Fibroblast of lung (primary cell): ENCODE results near the gene RTL10. TPM values are rescaled to one million over a fixed set of nuclear protein-coding genes. Genes with fewer than 3 reads are reported as not detected.

ENCODE experiments used
- DNase-seq, 2 donors: peaks; one replicate each; pipeline versions ENCODE4 v3.0.0 to v3.0.0-alpha.2; 2010; ENCODE audit warnings: low read depth in 2 of 2
- H2AFZ ChIP-seq: 2 replicates; pipeline ENCODE4 v1.5.1; 2012; ENCODE audit warnings: low read length, control low read depth, inconsistent platforms
- H3K27ac ChIP-seq: 2 replicates; pipeline ENCODE4 v1.5.1; 2011; ENCODE audit warnings: low read length, control low read depth; ENCODE audit not compliant: insufficient read depth
- H3K27me3 ChIP-seq: 2 replicates; pipeline ENCODE4 v1.5.1; 2011; ENCODE audit warnings: mild to moderate bottlenecking, low read length; ENCODE audit not compliant: control insufficient read depth, insufficient read depth
- H3K36me3 ChIP-seq: 2 replicates; pipeline ENCODE4 v1.5.1; 2011; ENCODE audit warnings: low read length; ENCODE audit not compliant: control insufficient read depth, insufficient read depth
- H3K4me1 ChIP-seq: 2 replicates; pipeline ENCODE4 v1.5.1; 2011; ENCODE audit warnings: low read length; ENCODE audit not compliant: control insufficient read depth, insufficient read depth; ENCODE audit errors: extremely low read depth
- H3K4me2 ChIP-seq: 2 replicates; pipeline ENCODE4 v1.5.1; 2011; ENCODE audit warnings: low read length, control low read depth; ENCODE audit not compliant: insufficient read depth; ENCODE audit errors: extremely low read depth
- H3K4me3 ChIP-seq, 4 experiments: fragments of 200-600 bp in 1 of 4; sonication (generic) in 1 of 4; replicated peaks in 1 of 4; 2 replicates each; pipeline ENCODE4 v1.5.1; 2011 to 2016; ENCODE audit warnings: low read length in 4 of 4, low read depth in 3 of 4, mild to moderate bottlenecking in 3 of 4, control low read depth in 2 of 4, inconsistent platforms in 1 of 4, mixed read lengths in 1 of 4; ENCODE audit not compliant: insufficient read depth in 1 of 4; ENCODE audit errors: control extremely low read depth in 1 of 4
- H3K79me2 ChIP-seq: 2 replicates; pipeline ENCODE4 v1.5.1; 2012; ENCODE audit warnings: mild to moderate bottlenecking, low read length, inconsistent platforms; ENCODE audit not compliant: control insufficient read depth, insufficient read depth
- H3K9ac ChIP-seq: 2 replicates; pipeline ENCODE4 v1.5.1; 2011; ENCODE audit warnings: mild to moderate bottlenecking, low read length, control low read depth; ENCODE audit not compliant: insufficient read depth
- H3K9me3 ChIP-seq: 2 replicates; pipeline ENCODE4 v1.5.1; 2012; ENCODE audit warnings: low read depth, low read length; ENCODE audit not compliant: control insufficient read depth, insufficient read depth
- H4K20me1 ChIP-seq: 2 replicates; pipeline ENCODE4 v1.5.1; 2011; ENCODE audit warnings: low read length; ENCODE audit not compliant: control insufficient read depth, insufficient read depth; ENCODE audit errors: extremely low read depth
- CTCF ChIP-seq, 2 donors: IDR thresholded peaks in 1 of 2; conservative IDR thresholded peaks in 1 of 2; 1 replicate in 1 of 2; 2 replicates in 1 of 2; pipeline ENCODE4 v1.5.1; 2011 to 2012; ENCODE audit warnings: low read length in 2 of 2, control low read depth in 1 of 2, inconsistent platforms in 1 of 2, low read depth in 1 of 2, mild to moderate bottlenecking in 1 of 2
- EZH2 ChIP-seq: IDR thresholded peaks from 2 replicates; pipeline ENCODE4 v1.5.1; 2012; ENCODE audit warnings: low read length, control low read depth, mild to moderate bottlenecking; ENCODE audit errors: missing control alignments
- polyA plus RNA-seq, 2 donors: library from polyadenylated mRNA; depleted of rRNA in 1 of 2; stranded (reverse) in 1 of 2; unstranded in 1 of 2; fragments of >200 nt; gene quantifications; 2 replicates each; pipeline ENCODE4 v1.2.1, GENCODE V29; 2011 to 2012; ENCODE audit warnings: missing spikeins in 1 of 2
- total RNA-seq: library from RNA; depleted of rRNA; stranded (reverse); fragments of >200 nt; gene quantifications from 2 replicates; pipeline ENCODE4 v1.2.1, GENCODE V29; 2014

The RTL10 gene
- total and polyA plus RNA-seq, 2 donors (not counting 1 experiment from before 2014, with no cell fraction given), result 6.5 to 7.3 TPM

DNA sequence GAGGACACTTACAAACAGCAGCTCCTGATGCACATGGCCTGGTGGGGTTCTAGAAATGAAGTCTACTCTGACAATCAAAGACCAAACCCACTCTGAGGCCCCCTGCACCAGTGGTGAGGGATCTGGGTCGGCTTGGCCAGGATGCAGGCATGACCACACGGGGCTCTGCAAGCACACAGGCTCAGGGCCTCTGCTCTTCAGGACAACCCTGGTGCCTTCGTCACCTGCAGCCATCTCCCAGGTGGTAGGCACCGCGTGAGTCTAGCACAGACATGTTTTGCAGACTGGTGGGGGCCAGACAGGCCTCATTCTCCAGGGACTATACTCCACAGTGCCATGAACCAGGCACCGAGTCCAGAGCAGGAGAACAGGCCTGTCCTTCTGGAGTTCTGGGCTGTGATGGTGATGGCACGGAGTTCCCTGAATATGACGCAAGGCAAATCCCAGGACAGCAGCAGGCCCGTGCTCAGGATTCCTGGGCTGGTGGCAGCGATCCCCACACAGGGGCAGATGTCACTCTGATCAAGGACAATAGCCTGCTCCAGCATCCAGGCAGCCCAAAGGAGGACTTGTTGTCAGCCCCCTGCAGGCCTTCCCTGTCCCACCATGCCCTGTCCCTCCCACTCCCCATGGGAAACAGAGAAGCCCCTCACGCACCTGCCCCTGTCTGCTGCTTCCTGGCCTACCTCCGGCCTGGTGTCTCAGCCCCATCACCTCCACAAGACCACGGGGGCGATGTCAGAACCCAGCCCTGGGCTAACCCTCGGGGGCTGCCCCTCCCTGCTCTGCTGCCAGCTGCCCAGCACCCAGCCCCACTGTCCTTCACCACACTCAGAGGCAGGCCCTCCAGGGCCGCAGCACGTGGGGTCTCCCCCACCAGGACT lies 36.1 kb downstream of the RTL10 start:
- H3K9ac ChIP-seq, result no peak overlapping the region
- H3K27me3 ChIP-seq, result no peaks in the 10 kb centered on the region
- no peak overlapping the region for H3K4me3 ChIP-seq
- no peaks in the 10 kb centered on the region for H3K36me3 ChIP-seq
- no peaks in the 10 kb centered on the region for H3K79me2 ChIP-seq
- TF ChIP-seq CTCF (conservative IDR thresholded peaks at IDR 0.05 in 1 of 2, IDR thresholded peaks at IDR 0.05 in 1 of 2; ENCODE audit: low read depth in 1 of 2, low read length in 2 of 2) (no peak), EZH2 (no peak)
- H2AFZ ChIP-seq, result no peak overlapping the region
- H3K4me1 ChIP-seq, result no peaks in the 10 kb centered on the region
- H3K27ac ChIP-seq, result no peak overlapping the region
- no peaks in the 10 kb centered on the region for H4K20me1 ChIP-seq
- no peak for DNase-seq
- no peak overlapping the region for H3K4me2 ChIP-seq
- H3K9me3 ChIP-seq, result no peaks in the 10 kb centered on the region

GRCh38 chr22:19816372-19817119 lies 38.1 kb downstream of the RTL10 start:
- H3K9me3 ChIP-seq, result no peaks in the 10 kb centered on the region
- no peak for TF ChIP-seq CTCF (conservative IDR thresholded peaks at IDR 0.05 in 1 of 2, IDR thresholded peaks at IDR 0.05 in 1 of 2; ENCODE audit: low read depth in 1 of 2, low read length in 2 of 2)
- no peak for TF ChIP-seq EZH2
- no peaks in the 10 kb centered on the region for H3K36me3 ChIP-seq
- H3K4me3 ChIP-seq, result no peak overlapping the region
- H2AFZ ChIP-seq, result no peak overlapping the region
- no peaks in the 10 kb centered on the region for H3K79me2 ChIP-seq
- H3K27ac ChIP-seq, result no peak overlapping the region
- no peak overlapping the region for H3K4me2 ChIP-seq
- H3K27me3 ChIP-seq, result no peaks in the 10 kb centered on the region
- H3K4me1 ChIP-seq, result no peaks in the 10 kb centered on the region
- H3K9ac ChIP-seq, result no peak overlapping the region
- no peaks in the 10 kb centered on the region for H4K20me1 ChIP-seq
- DNase-seq, result no peak

GRCh38 chr22:19815823-19816290 lies 38.8 kb downstream of the RTL10 start:
- Histone ChIP-seq H3K4me2 (no peak overlapping the region), H3K79me2 (no peaks in the 10 kb centered on the region), H3K4me3 (no peak overlapping the region), H3K4me1 (no peaks in the 10 kb centered on the region), H3K27me3 (no peaks in the 10 kb centered on the region), H3K9ac (no peak overlapping the region), H3K27ac (no peak overlapping the region), H2AFZ (no peak overlapping the region), H3K36me3 (no peaks in the 10 kb centered on the region), H4K20me1 (no peaks in the 10 kb centered on the region), H3K9me3 (no peaks in the 10 kb centered on the region)
- no peak for TF ChIP-seq CTCF (conservative IDR thresholded peaks at IDR 0.05 in 1 of 2, IDR thresholded peaks at IDR 0.05 in 1 of 2; ENCODE audit: low read depth in 1 of 2, low read length in 2 of 2)
- TF ChIP-seq EZH2, result no peak
- DNase-seq, result no peak
